Vein endothelial cell (primary cell): ENCODE measurements around the gene TNP1. TPM values are rescaled to one million over a fixed set of nuclear protein-coding genes. Genes with fewer than 3 reads are reported as not detected.

Experiments
- total RNA-seq: library from RNA; depleted of rRNA; stranded (reverse); fragments of >200 nt; gene quantifications from 2 replicates; pipeline ENCODE4 v1.2.3, GENCODE V29; 2012

Gene TNP1, protein sequence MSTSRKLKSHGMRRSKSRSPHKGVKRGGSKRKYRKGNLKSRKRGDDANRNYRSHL
- total RNA-seq = not detected in 2 replicates

GRCh38 chr2:216859944-216860343 is at the start of gene TNP1:
Gene TNP1 (minus strand): TSS chr2:216860064. CDS start chr2:216860034, 30 bp downstream.

Other genes starting within 250 kb of the TNP1 start
- 9.6 and 17.3 TPM in 2 replicates for gene IGFBP2, start 226.6 kb downstream of the TNP1 start, total RNA-seq
- 0.48 and 0.65 TPM in 2 replicates for gene IGFBP5, start 164.5 kb downstream of the TNP1 start, total RNA-seq